H1 (cell line): ENCODE data around the gene RNF130. TPM values are rescaled to one million over a fixed set of nuclear protein-coding genes. Genes with fewer than 3 reads are reported as not detected.

Experiments
- TAF1 ChIP-seq: IDR thresholded peaks from 2 replicates; pipeline ENCODE4 v1.6.1; 2011; ENCODE audit warnings: mild to moderate bottlenecking, low read depth, low read length
- TCF12 ChIP-seq: IDR thresholded peaks from 2 replicates; pipeline ENCODE4 v1.6.1; 2011; ENCODE audit warnings: low read depth, mild to moderate bottlenecking, low read length
- polyA plus RNA-seq, 7 experiments: library from polyadenylated mRNA; depleted of rRNA in 3 of 7; stranded (reverse) in 5 of 7; unstranded in 2 of 7; fragments of >200 nt in 5 of 7; fragments of 200-250 nt in 2 of 7; gene quantifications; 1 replicate in 5 of 7; 2 replicates in 1 of 7; 4 replicates in 1 of 7; pipeline versions ENCODE4 v1.2.1 to v1.2.3, GENCODE V29; 2011 to 2013; ENCODE audit warnings: missing spikeins in 2 of 7, mixed read lengths in 2 of 7
- total RNA-seq: library from RNA; stranded (reverse); fragmentation: NEBNext Ultra II Directional; extraction: Animal tissue kit (Norgen Biotek cat#: 25700); gene quantifications from 2 replicates; pipeline ENCODE4 v1.2.1, GENCODE V29; 2021
- TF ChIP-seq, protein P1 (sequence below): IDR thresholded peaks from 2 replicates; pipeline ENCODE4 v1.6.1; 2012; ENCODE audit warnings: inconsistent platforms

RNF130 gene
- total and polyA plus RNA-seq, 2 of the 8 experiments (the other 6 are each of a cell fraction or from before 2014, with no cell fraction given), result 65.1 to 70.0 TPM

DNA sequence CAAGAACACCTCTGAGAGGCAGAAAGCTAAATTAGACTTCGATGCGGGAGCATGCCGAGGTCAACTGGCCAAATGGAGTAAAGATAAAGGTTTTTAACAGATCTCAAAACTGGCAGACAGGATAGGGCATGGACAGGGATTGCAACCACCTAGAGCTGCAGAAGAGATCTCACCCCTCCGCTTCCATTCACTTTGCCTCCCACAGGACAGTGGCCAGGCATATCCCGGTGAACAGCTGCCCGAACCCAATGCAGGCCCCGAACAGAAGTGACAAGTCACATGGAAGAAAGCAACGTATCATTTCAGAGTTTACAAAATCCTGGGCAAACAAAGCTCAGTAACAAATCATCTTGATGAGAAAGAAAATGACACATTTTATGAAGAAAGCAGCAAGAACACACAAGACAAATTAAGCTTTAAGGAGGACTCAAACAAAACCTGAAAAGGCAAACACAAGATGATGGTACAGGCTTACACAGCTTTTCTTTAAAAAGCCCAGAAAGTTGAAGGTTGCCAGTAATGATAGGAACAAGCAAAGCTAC is 18.4 kb downstream of the RNF130 start (continued):
- TF ChIP-seq TCF12 (no peak), TAF1 (no peak)
- TF ChIP-seq, protein P1, sequence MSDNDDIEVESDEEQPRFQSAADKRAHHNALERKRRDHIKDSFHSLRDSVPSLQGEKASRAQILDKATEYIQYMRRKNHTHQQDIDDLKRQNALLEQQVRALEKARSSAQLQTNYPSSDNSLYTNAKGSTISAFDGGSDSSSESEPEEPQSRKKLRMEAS, result no peak
